ENCODE data around the gene SPOUT1. TPM values are rescaled to one million over a fixed set of nuclear protein-coding genes. Genes with fewer than 3 reads are reported as not detected.

Gene SPOUT1
- total RNA-seq, 1 experiment from 2014 or later, result 70.4 TPM

GRCh38 chr9:128823903-128824406 is 5.6 kb downstream of the SPOUT1 start:
- Histone ChIP-seq H3K9me2 (ENCODE audit: insufficient read depth) (no peaks in the 10 kb centered on the region), H3K9me3 (ENCODE audit: control insufficient read depth in 1 of 2, insufficient read depth in 1 of 2, low read depth in 1 of 2, low read length in 2 of 2) (no peaks in the 10 kb centered on the region), H2AFZ (ENCODE audit: low read depth, low read length, poor library complexity, severe bottlenecking) (no peak overlapping the region), H3K9ac (ENCODE audit: low read length) (no peak overlapping the region), H3K27me3 (ENCODE audit: insufficient read depth, low read length) (no peaks in the 10 kb centered on the region), H3K36me3 (ENCODE audit: control insufficient read depth in 1 of 2, insufficient read depth in 2 of 2, low read length in 2 of 2) (peaks cover 29 to 36% of the 10 kb centered on the region in 2 experiments; a peak in 3 of 4 replicates), H3K4me3 (replicated peaks in 1 of 2; ENCODE audit: low read depth in 1 of 2, low read length in 2 of 2) (no peak overlapping the region), H3K27ac (ENCODE audit: low read depth, low read length) (no peak overlapping the region), H3K79me2 (ENCODE audit: insufficient read depth, low read length) (peaks cover 20% of the 10 kb centered on the region), H4K20me1 (ENCODE audit: insufficient read depth) (0 out of 2 replicates have a peak, but pooled peaks cover 5% of the 10 kb centered on the region), H3K4me1 (ENCODE audit: control insufficient read depth in 1 of 2, insufficient read depth in 2 of 2, low read length in 2 of 2) (peaks cover 14 to 23% of the 10 kb centered on the region in 2 experiments), H3K4me2 (ENCODE audit: low read length) (no peak overlapping the region)
- intact Hi-C loops (cut with micrococcal nuclease), result no loop called here
- ATAC-seq (no peak), DNase-seq (ENCODE audit: low read depth, low spot score) (no peak)
- TF ChIP-seq JUND (IDR thresholded peaks at IDR 0.05) (no peak), MAX (IDR thresholded peaks at IDR 0.05) (no peak), CBX3 (IDR thresholded peaks at IDR 0.05; ENCODE audit: low read depth) (no peak), POLR2AphosphoS5 (IDR thresholded peaks at IDR 0.05; ENCODE audit: low read depth, low read length) (no peak), EGR1 (IDR thresholded peaks at IDR 0.05; ENCODE audit: low read depth) (no peak)
- RAD21 ChIA-PET (ENCODE audit: low non-redundant PET in 1 of 2, low total read pairs in 2 of 2, uncharacterized antibody in 2 of 2, unreplicated experiment in 2 of 2), result no interaction called here
- CTCF ChIA-PET, result no interaction called here
- BruUV-seq (replicated peaks), result no TSS peak
- POLR2A ChIA-PET, result interaction anchor here (0.6 kb wide), 1 partner anchor 21 kb away, joined by 3 read pairs; no protein-coding TSS in a partner anchor

GRCh38 chr9:128823362-128823902 is 6.2 kb downstream of the SPOUT1 start:
- Histone ChIP-seq H3K9me2 (ENCODE audit: insufficient read depth) (no peaks in the 10 kb centered on the region), H2AFZ (ENCODE audit: low read depth, low read length, poor library complexity, severe bottlenecking) (no peak overlapping the region), H3K4me1 (ENCODE audit: control insufficient read depth in 1 of 2, insufficient read depth in 2 of 2, low read length in 2 of 2) (peaks cover 10 to 20% of the 10 kb centered on the region in 2 experiments), H3K9ac (ENCODE audit: low read length) (no peak overlapping the region), H3K79me2 (ENCODE audit: insufficient read depth, low read length) (peaks cover 15% of the 10 kb centered on the region), H4K20me1 (ENCODE audit: insufficient read depth) (0 out of 2 replicates have a peak, but pooled peaks cover 5% of the 10 kb centered on the region), H3K36me3 (ENCODE audit: control insufficient read depth in 1 of 2, insufficient read depth in 2 of 2, low read length in 2 of 2) (peaks cover 29 to 36% of the 10 kb centered on the region in 2 experiments; a peak in 3 of 4 replicates), H3K4me3 (replicated peaks in 1 of 2; ENCODE audit: low read depth in 1 of 2, low read length in 2 of 2) (no peak overlapping the region), H3K9me3 (ENCODE audit: control insufficient read depth in 1 of 2, insufficient read depth in 1 of 2, low read depth in 1 of 2, low read length in 2 of 2) (no peaks in the 10 kb centered on the region), H3K4me2 (ENCODE audit: low read length) (no peak overlapping the region), H3K27me3 (ENCODE audit: insufficient read depth, low read length) (no peaks in the 10 kb centered on the region), H3K27ac (ENCODE audit: low read depth, low read length) (no peak overlapping the region)
- TF ChIP-seq CBX3 (IDR thresholded peaks at IDR 0.05; ENCODE audit: low read depth), result no peak
- TF ChIP-seq RAD21 (IDR thresholded peaks at IDR 0.05; ENCODE audit: low read depth), result no peak
- TF ChIP-seq CEBPB (IDR thresholded peaks at IDR 0.05; ENCODE audit: low read depth), result no peak
- TF ChIP-seq EGR1 (IDR thresholded peaks at IDR 0.05; ENCODE audit: low read depth), result no peak
- no peak for TF ChIP-seq POLR2A (IDR thresholded peaks at IDR 0.05; ENCODE audit: borderline replicate concordance, extremely low read depth, insufficient read depth, insufficient read length)
- TF ChIP-seq JUND (IDR thresholded peaks at IDR 0.05), result no peak
- no peak for TF ChIP-seq ELF1 (IDR thresholded peaks at IDR 0.05; ENCODE audit: borderline replicate concordance, low read depth)
- no peak for TF ChIP-seq ZNF274 (IDR thresholded peaks at IDR 0.05; ENCODE audit: low read depth, low read length)
- TF ChIP-seq CTCF (IDR thresholded peaks at IDR 0.05 in 2 of 3, conservative IDR thresholded peaks at IDR 0.05 in 1 of 3; ENCODE audit: borderline replicate concordance in 1 of 3, insufficient read depth in 1 of 3, low read depth in 2 of 3, low read length in 2 of 3), result no peak
- TF ChIP-seq SP1 (IDR thresholded peaks at IDR 0.05; ENCODE audit: low read depth), result no peak
- TF ChIP-seq SRF (IDR thresholded peaks at IDR 0.05; ENCODE audit: low read depth), result no peak
- no peak for TF ChIP-seq EZH2phosphoT487 (IDR thresholded peaks at IDR 0.05; ENCODE audit: borderline replicate concordance)
- TF ChIP-seq MAX (IDR thresholded peaks at IDR 0.05), result no peak
- no peak for TF ChIP-seq SIN3A (IDR thresholded peaks at IDR 0.05; ENCODE audit: low read depth)
- no peak for TF ChIP-seq ATF3 (IDR thresholded peaks at IDR 0.05)
- intact Hi-C loops (cut with micrococcal nuclease), result no loop called here
- CTCF ChIA-PET, result no interaction called here
- no peak for DNase-seq (ENCODE audit: low read depth, low spot score)
- POLR2A ChIA-PET, result interaction anchor here (0.6 kb wide), 1 partner anchor 21 kb away, joined by 3 read pairs; no protein-coding TSS in a partner anchor
- BruUV-seq (replicated peaks), result no TSS peak
- RAD21 ChIA-PET (ENCODE audit: low non-redundant PET in 1 of 2, low total read pairs in 2 of 2, uncharacterized antibody in 2 of 2, unreplicated experiment in 2 of 2), result no interaction called here
- ATAC-seq, result no peak

Measured in HCT116 (cell line).